8988T (cell line): ENCODE results near the gene HTRA2.

ENCODE experiments used
- DNase-seq: peaks from one replicate; pipeline ENCODE4 v3.0.0; 2011

The HTRA2 gene

DNA sequence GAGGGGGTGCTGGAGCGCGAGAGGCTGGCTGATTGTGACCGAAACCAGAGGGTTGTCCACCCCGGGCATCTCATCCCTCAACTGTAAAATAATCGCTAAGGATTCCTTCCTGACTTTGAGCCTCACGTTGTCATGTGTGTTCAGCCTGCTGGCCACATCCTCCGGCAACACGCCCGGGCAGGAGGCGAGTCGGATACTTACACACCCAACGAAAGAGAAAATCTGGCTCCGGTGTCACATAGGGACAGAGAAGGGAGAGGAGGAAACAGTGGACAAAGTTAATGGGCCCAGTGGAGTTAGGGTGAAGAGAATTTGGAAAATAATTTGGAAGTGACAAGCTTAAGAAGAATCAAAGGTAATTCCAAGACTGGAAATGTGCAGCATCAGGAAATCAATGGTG lies 13.1 kb upstream of the HTRA2 start:
- DNase-seq = no peak

DNA sequence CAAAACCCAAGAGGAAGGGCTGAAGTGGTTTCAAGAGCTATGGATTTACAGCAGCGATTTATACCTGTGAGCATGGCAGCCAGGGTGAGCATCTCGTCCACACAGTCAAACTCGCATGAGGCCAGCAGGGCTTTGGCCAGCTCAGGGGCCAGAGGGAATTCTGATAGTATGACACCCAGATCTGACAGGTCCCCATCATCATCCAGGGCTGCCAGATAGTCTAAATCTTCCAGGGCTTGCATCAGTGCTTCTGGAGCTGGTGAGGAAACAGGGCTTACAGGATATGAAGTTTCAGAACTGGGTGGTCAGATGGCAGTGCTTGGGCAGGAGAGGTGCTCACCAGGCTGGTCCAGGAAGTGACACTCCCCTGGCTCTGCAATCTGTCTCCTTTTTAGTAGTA lies 7.2 kb upstream of the HTRA2 start:
- no peak for DNase-seq

DNA sequence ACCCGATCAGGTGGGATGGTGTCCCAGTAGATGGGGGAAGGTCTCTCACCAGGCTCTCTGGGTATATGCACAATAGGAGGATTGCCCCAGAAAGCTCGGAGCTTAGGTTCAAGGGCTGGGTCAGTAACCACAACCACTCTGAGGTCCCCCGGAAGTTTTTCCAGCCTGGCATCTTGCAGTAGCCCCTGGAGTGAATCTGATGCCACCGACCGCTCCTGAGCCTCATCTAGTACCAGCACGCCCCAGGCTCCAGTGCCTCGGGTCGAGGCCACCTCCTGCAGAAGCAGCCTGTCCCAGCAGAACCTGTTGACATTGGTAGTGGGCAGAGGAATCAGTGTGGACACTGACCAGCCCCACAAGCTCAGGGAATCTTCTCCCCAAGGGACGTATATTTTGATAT lies 5.7 kb upstream of the HTRA2 start:
- DNase-seq = no peak

DNA sequence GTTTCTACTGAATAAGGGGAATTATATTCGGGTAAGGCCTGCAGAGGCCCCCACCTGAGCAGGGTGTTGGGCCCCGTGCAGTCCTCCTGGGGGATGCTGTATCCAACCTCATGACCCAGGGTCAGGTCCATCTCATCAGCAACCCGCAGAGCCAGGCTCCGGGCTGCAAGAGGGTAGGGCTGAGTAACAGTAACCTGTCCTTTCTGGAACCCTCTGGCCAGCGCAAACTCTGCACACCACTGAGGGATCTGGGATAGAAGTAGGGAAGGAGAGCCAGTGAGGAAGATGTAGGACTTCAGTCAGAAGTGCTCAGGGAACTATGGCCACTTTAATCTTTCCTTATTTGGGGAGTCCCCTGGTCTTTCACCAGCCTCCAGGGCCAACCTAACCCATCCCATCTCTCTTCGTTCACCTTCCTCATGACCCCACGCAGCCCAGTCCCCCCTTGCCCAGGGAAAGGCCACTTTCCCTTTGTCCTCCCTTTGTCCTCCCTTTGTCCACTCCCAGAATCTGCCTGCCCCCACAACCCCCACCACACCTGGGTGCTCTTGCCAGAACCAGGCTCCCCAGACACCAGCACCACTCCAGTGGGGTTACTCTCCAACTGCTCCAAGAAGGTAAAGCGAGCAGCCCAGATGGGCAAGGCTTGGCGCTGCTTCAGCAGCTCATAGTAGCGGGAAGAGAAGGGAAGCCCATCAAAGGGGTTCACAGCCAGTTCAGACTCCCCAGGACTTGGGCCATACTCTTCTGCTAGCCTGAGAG lies 4.6 kb upstream of the HTRA2 start:
- DNase-seq = no peak

DNA sequence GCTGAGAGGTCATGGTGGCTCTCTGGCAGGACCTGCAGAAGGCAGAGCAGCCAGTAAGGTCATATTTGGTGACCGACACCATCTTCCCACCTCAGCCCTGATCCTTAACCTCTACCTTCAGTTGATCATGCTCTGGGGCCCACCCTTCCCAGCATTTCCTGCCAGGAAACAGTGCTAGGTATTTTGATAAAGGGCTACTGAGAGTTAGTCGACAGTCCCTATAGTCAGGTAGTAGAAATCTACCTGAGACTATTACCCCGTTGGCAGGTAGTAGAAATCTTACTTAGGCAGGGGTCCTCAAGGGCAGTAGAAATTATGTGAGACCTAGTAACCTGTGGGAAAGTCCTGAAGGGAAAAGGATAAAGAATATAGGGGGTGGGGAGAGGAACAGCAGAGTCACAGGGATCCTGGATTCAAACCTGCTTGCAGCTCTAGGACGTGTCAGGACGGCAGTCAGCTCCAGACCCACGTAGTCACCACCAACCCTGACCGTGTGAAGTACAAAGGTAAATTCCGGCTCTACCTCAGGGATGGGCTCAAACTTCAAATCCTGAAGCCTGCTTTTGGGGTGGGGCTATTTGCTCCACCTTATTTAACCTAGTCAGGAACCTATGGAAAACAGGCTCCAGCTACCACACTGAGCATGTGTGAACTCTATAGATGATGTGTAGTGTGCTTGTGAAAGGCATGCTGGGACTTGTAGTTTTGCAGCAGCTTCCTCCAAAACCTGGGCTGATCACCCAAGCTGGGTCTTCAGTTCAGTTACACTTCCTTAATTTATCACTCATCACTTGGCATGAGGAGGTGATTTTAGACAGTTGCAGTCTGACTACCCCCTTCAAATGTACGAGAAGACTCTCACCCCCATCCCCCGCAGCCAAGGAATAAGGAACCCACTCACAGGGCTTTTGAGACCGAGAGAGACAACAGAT lies 3.8 kb upstream of the HTRA2 start, which contains the start of gene DQX1:
DQX1 (minus strand) TSS at position 515 of the 932 bp plus-strand sequence; CDS start at position 13, 502 bp downstream.
- peak; percentile 75 for DNase-seq

DNA sequence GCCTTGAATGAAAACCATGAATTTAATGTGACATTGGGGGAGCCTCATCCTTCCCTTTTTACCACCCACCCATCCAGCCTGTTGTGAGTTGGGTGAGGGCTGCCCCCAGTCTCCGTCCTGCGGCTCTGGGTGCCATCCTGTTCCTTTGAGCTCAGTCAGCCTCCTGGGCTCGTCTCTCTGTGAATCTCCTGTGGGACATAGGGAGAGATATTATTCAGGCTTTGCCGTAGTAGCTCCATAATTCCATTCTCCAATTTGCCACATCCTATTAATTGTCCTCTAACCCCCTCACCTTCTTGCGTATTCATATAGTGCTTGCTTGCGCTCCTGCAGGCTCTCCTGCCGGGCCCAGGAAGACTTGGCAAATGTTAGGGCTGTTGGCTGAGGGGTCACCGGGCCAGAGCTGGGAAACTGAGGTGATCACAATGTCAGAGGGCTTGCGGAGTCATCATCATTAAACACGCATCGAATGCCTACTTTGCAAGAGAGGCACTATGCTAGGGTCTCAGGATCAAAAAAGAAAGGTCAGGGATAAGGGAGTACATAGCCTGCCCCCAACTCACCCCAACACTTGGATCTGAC lies 3.0 kb upstream of the HTRA2 start:
- DNase-seq = no peak

DNA sequence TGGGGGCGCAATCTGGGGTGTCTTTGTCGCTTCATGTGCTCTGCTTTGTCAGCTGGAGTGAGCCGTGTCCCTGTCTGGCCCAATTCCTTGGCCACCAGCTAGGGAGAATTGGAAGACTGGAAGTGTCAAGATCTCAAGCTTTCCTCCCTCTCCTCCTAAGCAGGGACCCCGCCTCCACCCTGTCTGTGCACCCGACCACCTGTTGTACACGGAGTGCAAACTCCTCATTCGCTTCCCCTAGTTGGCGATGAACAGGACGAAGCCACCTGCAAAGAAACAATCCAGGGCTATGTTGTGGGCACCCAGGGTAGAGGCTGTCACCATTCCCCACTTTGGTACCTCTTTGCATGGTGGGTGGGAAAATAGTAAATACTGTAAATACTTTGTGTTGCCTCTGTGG lies 2.0 kb upstream of the HTRA2 start:
- no peak for DNase-seq

DNA sequence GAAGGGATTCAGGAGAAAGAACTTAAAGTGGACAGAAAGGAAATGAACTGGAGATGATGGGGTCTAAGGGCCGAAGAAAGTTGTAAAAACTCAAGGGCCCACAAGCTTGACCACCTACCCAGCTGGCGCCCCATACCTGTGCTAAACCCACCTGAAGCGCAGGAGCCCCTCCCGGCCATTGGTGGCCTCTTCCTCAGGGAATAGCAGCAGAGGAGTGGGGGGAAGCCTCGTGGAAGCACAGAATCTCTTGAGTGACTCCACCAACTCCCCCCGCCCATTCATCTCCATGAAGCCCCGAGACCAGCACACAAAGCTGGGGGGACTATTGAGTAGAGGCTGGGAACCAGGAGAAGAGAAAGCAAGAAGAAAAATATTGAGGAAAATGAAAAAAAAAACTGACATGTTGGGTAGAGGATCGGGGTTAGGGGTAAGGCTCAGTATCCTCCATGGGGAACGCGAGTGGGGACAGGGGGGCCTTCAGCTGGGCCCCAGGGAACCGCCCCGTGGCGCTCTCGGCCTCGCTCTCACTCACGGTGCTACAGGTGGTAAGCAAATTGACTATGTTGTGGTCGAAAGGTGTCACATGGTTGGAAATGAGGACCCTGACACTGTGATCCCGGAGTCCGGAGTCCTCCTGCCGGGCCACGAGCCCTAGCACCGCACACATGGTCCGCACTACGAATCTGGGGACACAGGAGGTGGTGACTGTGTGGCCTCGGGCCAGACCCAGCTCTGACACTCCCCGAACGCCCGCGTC lies 955 bp upstream of the HTRA2 start:
- DNase-seq = no peak

DNA sequence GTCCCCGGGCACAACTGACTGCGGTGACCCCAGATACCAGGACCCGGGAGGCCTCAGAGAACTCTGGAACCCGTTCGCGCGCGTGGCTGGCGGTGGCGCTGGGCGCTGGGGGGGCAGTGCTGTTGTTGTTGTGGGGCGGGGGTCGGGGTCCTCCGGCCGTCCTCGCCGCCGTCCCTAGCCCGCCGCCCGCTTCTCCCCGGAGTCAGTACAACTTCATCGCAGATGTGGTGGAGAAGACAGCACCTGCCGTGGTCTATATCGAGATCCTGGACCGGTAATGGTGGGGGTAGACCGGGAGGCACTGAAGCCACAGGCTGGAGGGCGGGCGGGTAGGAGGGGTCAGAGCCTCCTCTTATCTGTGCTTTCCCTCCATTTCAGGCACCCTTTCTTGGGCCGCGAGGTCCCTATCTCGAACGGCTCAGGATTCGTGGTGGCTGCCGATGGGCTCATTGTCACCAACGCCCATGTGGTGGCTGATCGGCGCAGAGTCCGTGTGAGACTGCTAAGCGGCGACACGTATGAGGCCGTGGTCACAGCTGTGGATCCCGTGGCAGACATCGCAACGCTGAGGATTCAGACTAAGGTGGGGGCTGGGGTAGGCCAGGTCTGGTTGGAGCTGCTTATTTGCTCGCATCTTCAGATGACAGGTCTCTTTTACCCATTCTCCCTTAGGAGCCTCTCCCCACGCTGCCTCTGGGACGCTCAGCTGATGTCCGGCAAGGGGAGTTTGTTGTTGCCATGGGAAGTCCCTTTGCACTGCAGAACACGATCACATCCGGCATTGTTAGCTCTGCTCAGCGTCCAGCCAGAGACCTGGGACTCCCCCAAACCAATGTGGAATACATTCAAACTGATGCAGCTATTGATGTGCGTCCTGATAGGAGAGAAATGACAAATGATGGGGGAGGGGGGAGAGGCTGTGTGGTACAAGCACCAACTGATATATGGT lies 780 bp downstream of the HTRA2 start:
- DNase-seq = peak; percentile 61

DNA sequence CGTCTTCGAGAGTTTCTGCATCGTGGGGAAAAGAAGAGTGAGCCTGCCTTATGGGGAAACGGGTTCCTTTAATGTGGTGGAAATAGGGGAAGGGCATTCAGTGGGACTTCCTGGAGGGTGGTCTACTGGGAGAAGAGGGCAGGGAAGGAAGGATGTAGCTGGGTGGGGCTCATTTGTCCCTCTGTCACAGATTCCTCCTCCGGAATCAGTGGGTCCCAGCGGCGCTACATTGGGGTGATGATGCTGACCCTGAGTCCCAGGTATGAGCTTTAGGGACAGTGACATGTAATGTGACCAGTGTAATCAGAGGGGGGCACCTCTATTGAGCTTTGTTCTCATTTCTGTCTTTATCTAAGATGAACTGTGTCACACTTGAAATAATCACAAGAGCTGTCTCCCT lies 1.9 kb downstream of the HTRA2 start:
- no peak for DNase-seq

DNA sequence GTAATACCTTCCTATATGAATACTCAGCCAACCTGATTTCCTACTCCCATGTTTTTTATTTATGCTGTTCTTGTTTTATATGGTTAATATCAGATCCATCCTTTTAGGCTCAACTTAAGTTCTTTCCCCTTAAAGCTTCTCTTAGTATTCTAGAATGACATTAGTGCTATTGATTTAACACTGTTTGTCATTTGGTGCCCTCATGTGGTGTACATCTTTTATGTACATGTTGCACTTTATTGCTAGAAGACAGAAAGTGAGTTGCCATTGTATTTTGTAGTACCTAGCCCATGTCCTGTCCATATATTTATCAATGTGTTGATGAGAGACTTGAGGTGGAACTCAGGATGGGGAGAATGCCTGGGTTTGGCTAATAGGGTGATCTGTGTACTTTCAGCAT lies 2.5 kb downstream of the HTRA2 start:
- no peak for DNase-seq

DNA sequence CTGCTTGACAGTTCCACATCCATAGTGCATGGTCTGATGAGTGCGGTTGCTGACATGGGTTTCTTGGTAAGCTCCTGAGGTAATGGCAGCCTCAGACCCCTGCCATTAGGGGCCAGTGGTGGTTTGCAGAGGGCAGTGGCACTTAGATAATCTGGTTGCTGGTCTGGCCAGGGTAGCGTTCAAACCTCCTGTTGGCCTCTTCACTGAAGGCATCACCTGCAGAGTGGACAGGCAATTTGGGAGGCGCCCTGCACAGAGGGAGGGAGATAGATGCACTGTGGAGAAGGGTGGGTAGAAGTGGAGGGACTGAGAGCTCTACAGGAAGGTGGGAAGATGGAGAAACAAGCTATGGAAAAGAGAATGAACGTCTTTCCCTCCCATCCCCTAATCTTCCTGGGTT lies 3.7 kb downstream of the HTRA2 start:
- DNase-seq = no peak

DNA sequence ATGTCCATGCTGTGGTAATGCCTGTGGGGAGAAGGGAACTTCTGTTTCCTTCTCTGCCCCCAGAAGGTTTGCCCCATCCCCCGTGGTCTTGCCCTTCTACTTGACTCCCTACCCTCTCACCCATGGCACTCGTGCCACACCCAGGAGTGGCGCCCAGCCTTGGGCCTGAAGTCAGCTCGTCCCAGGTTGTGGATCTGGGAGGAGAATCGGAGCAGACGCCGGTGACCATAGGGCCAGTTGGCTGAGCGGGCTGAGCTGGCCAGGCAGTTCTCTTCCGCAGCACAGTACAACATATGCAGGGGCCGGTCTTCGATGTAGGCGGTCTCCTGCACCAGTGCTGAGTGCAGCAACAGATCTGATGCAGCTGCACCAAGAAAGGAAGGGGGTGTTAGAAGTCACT lies 4.7 kb downstream of the HTRA2 start:
- no peak for DNase-seq

DNA sequence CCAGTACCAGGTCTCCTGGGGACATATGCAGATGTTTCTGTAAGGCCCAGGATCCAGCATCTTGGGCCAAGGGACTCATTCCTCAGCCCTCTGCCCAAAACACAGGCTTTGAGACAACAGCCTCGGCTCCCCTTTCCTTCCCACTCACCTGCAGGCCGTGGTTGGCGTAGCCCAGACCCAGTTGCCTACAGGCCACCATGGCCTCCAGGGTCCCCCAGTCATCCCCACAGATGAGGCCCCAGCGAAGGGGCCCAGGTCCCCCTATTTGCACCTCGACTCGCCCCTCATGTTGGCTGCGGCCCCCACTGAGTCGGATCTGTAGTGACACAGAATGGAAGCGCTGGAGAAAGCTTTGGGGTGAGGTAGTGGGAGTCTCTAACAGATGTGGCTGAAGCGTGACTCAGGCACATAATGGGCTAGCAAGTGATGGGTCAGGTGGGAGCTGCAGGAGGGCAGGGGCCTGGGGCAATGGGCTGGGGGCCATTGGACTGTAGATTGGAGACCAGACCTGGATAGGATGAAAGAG lies 5.8 kb downstream of the HTRA2 start:
- no peak for DNase-seq

DNA sequence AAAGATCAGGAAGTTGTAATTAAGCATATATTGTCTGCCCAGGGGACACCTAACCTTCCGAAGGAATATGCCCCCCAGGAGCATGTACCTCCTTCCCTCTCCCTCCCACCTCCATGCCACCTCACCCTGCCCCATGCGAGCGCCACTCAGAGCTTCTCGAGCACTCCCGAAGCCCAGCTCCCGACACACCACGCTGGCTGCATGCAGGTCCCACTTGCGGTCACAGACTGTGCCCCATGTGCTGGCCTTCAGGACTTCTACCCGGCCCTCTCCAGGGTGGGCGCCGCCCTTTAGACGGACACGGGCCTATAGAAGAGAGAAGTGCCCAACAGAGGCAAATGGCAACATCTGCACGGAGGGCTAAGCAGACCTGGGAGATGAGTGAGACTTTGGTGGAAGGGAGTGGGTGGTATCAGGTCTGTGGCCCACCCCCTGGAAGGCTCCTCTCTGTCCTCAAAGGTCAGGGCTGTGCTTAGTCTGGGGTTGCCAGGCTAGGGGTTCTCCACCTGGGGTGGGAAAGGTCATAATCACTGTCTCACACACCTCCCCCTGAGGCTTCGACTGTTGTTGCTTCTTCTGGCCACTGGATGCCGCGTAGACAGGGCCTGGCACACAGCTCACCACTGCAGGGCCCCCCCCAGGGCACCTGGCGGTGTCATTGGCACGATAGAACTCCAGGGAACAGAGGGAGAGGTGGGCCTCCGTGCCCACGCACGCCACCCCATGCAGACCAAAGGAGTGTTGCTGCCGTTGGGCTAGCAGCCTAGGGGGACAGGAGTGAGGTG lies 6.6 kb downstream of the HTRA2 start:
- DNase-seq = no peak

DNA sequence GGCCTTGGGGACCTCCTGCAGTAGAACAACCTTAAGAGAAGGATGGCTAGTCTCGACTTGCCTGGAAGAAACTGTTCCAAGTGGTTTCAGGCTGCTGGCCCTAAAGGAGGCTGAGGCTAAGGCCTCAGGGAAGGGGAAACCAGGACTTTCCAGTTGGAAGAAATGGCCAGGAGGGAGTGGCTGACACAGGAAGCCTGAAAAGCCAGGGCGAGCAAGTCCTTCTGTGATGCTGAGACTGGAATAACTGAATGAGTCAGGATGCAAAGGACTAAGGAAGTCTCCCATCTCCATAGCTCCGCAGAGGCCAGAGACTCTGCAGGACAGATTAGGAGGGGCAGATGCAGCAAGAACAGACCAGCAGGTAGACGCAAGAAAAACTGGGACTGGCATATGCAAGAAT lies 7.4 kb downstream of the HTRA2 start:
- DNase-seq = no peak

DNA sequence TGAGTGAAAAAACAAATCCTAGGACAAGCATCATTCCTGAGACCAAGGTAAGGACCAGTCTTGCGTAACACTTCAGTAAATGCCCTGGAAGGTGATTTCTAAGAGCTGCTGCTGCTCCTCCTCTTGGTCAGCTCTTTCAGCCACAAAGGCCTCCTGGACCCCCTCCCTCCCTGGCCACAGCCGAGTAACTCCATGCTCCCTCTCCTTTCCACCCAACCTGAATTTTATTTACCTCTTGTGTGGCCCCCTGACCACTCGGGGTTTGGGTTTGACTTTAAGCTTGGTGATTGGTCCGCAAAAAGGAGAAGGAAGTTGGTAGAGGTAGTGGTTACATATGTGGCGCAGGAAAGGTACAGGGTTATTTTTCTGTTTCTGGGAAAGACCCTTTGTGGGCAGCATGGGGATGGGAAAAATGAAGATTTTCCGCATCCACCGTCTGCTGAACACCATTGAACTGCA lies 9.2 kb downstream of the HTRA2 start:
- no peak for DNase-seq

DNA sequence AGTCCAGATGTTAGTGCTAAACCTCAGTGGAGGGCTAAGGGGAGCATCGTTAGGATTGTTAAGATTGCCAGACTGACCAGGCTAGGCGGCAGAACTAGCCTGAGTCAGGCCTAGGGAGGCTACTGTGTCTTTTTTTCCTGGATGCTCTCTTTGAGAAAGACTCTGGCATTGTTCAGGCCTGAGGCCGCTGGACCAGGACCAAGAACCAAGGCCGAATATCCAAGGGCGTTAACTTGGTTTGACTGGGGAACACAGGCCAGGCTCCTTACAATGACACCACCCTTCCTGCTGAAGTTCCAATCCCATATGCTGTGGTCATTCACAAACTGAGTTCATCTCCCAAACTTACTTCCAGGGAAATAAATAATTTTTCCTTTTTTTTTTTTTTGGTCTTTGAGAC lies 10.6 kb downstream of the HTRA2 start:
- DNase-seq = no peak

DNA sequence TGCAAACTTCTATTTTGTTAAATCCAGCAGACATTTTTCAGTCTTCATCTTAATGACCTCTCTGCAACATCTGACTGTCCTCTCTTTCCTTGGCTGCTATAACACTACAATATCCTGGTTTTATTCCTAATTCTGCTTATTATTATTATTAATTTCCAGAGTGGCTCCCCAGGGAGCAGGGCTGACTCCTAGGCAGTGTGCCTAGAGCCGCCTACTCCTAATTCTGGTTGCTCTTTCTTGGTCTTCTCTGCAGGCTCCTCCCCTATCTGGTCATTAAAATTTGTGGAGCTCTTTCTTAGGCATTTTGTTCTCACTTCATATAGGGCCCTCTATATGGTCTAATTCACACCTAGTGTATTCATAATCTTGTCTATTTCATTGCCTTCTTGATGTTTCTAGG lies 13.2 kb downstream of the HTRA2 start:
- no peak for DNase-seq

DNA sequence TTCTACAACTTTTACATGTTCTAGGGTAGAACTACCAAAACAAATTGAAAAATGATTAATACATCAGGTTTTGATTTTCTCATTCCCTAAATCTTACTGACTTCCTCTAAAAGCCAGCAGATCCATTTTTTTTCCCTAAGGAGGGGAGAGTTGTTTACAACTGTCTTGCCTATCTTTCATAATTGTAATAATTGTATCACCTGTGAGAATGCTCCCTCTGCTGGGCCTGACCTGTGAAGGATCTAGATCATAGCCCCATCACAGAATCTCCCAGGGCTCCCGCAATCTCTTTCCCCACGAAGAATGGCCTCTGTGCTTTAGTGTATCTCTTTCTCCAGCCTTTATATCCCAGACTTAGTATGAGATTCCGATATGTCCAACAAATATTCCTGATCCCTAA lies 14.9 kb downstream of the HTRA2 start:
- DNase-seq = no peak

DNA sequence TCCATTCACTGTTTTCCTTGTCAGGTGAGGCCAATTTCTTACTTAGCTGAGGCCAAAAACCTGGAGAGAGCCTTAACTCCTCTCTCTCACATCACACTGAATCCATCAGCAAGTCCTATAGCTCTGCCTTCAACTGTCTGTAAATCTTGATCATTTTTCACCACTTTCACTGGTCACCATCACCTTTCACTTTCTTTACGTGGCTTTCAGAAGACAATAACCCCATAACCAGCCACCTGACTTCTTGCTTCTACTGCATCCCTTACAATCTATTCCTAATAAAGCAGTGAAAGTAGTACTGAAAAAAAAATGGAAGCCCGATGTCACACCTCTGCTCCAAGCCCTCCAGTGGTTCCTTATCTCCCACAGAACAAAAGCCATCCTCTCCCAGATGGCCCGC lies 16.3 kb downstream of the HTRA2 start:
- no peak for DNase-seq
